IgD-negative memory B cell (primary cell): ENCODE results near the gene IPO9. TPM values are rescaled to one million over a fixed set of nuclear protein-coding genes. Genes with fewer than 3 reads are reported as not detected.

ENCODE experiments used
- H3K27ac Mint-ChIP-seq, 3 donors: one replicate each; pipeline ENCODE4 v1.8.0; 2020 to 2022; ENCODE audit warnings: mild to moderate bottlenecking in 3 of 3, mixed read lengths in 3 of 3, moderate library complexity in 1 of 3
- H3K27me3 Mint-ChIP-seq: one replicate; pipeline ENCODE4 v1.8.0; 2021; ENCODE audit warnings: mixed read lengths
- H3K36me3 Mint-ChIP-seq: one replicate; pipeline ENCODE4 v1.8.0; 2020; ENCODE audit warnings: mild to moderate bottlenecking, mixed read lengths
- H3K4me1 Mint-ChIP-seq, 3 donors: one replicate each; pipeline ENCODE4 v1.8.0; 2020 to 2022; ENCODE audit warnings: mixed read lengths in 3 of 3, mild to moderate bottlenecking in 1 of 3
- H3K4me3 Mint-ChIP-seq, 4 donors: one replicate each; pipeline ENCODE4 v1.8.0; 2020 to 2022; ENCODE audit warnings: mild to moderate bottlenecking in 4 of 4, mixed read lengths in 4 of 4, moderate library complexity in 3 of 4
- H3K9me3 Mint-ChIP-seq, 3 donors: one replicate each; pipeline ENCODE4 v1.8.0; 2020 to 2021; ENCODE audit warnings: mixed read lengths in 3 of 3, mild to moderate bottlenecking in 1 of 3
- polyA plus RNA-seq: library from polyadenylated mRNA; unstranded; fragments of 300-500 nt; fragmentation: Illumina TruSeq; gene quantifications from one replicate; pipeline ENCODE4 v1.2.3, GENCODE V29; 2021

The IPO9 gene
- polyA plus RNA-seq = 26.8 TPM

GRCh38 chr1:201828820-201829774, at the start of gene IPO9:
TSS of gene IPO9 (plus strand) at chr1:201829157. CDS start at chr1:201829210, 53 bp downstream.
- Mint-ChIP-seq H3K4me1 (peaks cover 20 to 33% (median 29%) of the 10 kb centered on the region in 3 donors), H3K36me3 (no peaks in the 10 kb centered on the region)

DNA sequence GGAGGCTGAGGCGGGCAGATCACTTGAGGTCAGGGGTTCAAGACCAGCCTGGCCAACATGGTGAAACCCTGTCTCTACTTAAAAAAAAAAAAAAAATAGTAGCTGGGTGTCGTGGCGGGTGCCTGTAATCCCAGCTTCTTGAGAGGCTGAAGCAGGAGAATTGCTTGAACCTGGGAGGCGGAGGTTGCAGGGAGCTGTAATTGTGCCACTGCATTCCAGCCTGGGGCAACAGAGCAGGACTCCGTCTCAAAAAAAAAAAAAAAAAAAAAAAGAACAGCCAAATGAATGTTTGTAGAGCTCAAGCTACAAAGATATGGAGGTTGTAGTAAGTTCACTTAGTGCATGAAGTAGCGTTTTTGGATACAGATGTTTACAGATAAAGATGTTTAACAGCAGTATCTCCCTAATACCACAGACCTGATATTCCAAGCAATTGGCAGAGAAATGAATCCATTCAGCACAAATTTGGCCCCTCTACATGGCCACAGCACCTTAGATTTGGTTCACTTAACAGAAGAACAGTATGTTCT, 49.5 kb upstream of the IPO9 start:
- Mint-ChIP-seq H3K27me3 (no peaks in the 10 kb centered on the region), H3K4me1 (no peaks in the 10 kb centered on the region), H3K9me3 (no peaks in the 10 kb centered on the region), H3K27ac (no peak overlapping the region), H3K36me3 (peaks cover 7% of the 10 kb centered on the region), H3K4me3 (no peak overlapping the region)

More at GRCh38 chr1:201828820-201829774, at the start of gene IPO9:
- Mint-ChIP-seq H3K27ac (peak within 1 kb of the TSS; percentile 92 to 99 (median 94)), H3K27me3 (no peaks in the 10 kb centered on the region), H3K4me3 (peak within 1 kb of the TSS; percentile 88 to 99 (median 97)), H3K9me3 (no peaks in the 10 kb centered on the region)

DNA sequence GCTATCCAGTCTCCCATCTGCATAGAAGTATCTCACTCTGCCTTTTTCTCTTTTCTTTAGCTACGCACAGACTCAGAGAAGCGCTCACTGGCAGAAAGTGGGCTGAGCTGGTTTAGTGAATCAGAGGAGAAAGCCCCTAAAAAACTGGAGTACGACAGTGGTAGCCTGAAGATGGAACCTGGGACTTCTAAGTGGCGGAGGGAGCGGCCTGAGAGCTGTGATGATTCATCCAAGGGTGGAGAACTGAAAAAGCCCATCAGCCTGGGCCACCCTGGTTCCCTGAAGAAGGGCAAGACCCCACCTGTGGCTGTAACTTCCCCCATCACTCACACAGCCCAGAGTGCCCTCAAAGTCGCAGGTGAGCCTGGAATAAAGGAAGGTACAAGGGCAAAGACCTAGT, 48.0 kb upstream of the IPO9 start:
- H3K27ac Mint-ChIP-seq = no peak overlapping the region
- H3K36me3 Mint-ChIP-seq = peaks cover 11% of the 10 kb centered on the region
- no peaks in the 10 kb centered on the region for H3K27me3 Mint-ChIP-seq
- H3K4me3 Mint-ChIP-seq = no peak overlapping the region
- no peaks in the 10 kb centered on the region for H3K4me1 Mint-ChIP-seq
- H3K9me3 Mint-ChIP-seq = no peaks in the 10 kb centered on the region

- Mint-ChIP-seq H3K27me3 (no peaks in the 10 kb centered on the region), H3K27ac (no peak overlapping the region), H3K9me3 (no peaks in the 10 kb centered on the region), H3K4me1 (no peaks in the 10 kb centered on the region), H3K4me3 (no peak overlapping the region), H3K36me3 (peaks cover 11% of the 10 kb centered on the region)
These were observed 47.5 kb upstream of the IPO9 start for GRCh38 chr1:201781437-201781836.

DNA sequence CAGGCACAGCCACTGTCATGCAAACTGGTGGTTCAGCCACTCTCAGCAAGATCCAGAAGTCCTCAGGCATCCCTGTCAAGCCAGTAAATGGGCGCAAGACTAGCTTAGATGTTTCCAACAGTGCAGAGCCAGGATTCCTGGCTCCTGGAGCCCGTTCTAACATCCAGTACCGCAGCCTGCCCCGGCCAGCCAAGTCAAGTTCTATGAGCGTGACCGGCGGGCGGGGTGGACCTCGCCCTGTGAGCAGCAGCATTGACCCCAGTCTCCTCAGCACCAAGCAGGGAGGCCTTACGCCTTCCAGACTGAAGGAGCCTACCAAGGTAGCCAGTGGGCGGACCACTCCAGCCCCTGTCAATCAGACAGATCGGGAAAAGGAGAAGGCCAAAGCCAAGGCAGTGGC, 46.6 kb upstream of the IPO9 start:
- Mint-ChIP-seq H3K9me3 (no peaks in the 10 kb centered on the region), H3K27ac (no peak overlapping the region), H3K4me1 (no peaks in the 10 kb centered on the region), H3K36me3 (peaks cover 11% of the 10 kb centered on the region), H3K27me3 (no peaks in the 10 kb centered on the region), H3K4me3 (no peak overlapping the region)

DNA sequence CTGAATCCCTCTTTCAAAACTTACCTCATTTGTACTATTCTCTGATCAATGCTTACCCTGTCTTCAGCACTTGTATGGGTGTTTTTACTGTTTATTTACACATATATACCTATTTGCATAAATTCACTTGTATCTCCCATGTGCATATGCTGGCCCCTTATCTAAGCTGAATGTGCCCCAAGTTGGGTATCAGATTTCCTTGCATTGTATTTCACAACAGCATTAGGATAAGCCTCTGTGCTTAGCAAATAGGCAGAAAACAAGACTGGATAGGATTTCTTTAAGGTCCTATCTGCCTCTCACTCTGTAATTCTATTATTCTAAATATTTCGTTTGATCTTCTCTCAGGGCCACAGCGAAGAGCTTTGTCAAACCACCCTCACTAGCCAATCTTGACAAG, 45.9 kb upstream of the IPO9 start:
- H3K36me3 Mint-ChIP-seq = peaks cover 11% of the 10 kb centered on the region
- no peaks in the 10 kb centered on the region for H3K27me3 Mint-ChIP-seq
- no peak overlapping the region for H3K27ac Mint-ChIP-seq
- H3K4me3 Mint-ChIP-seq = no peak overlapping the region
- H3K4me1 Mint-ChIP-seq = no peaks in the 10 kb centered on the region
- H3K9me3 Mint-ChIP-seq = no peaks in the 10 kb centered on the region

DNA sequence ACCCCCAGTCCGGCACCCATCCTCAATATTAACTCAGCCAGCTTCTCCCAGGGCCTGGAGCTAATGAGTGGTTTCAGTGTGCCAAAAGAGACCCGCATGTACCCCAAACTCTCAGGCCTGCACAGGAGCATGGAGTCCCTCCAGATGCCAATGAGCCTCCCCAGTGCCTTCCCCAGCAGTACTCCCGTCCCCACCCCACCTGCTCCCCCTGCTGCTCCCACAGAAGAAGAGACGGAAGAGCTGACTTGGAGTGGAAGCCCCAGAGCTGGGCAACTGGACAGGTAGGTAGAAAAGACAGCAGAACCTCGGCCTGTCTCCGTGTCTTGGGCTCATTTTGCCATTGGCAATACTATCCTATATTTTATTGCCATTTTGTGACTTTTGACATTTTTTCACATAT, 45.4 kb upstream of the IPO9 start:
- Mint-ChIP-seq H3K36me3 (peaks cover 11% of the 10 kb centered on the region), H3K4me1 (no peaks in the 10 kb centered on the region), H3K27ac (no peak overlapping the region), H3K9me3 (no peaks in the 10 kb centered on the region), H3K27me3 (no peaks in the 10 kb centered on the region), H3K4me3 (no peak overlapping the region)

DNA sequence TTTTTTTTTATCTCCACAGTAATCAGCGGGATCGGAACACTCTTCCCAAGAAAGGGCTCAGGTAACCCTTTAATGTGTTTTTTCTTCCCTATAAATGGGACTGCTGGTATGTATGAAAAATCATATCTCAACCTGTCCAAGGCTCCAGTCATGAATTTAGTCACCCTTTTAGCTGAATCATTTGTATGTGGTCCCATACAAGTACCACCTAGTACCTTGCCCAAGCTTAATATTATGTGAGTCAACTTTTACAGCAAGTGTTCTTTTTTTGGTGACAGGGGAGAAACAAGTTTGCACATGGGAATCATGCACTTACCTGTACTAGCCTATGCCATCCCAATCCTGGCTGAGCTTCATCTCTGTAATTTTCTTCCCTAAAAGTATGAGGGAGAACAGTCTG, 43.7 kb upstream of the IPO9 start:
- Mint-ChIP-seq H3K4me1 (no peaks in the 10 kb centered on the region), H3K27me3 (no peaks in the 10 kb centered on the region), H3K4me3 (no peak overlapping the region), H3K27ac (no peak overlapping the region), H3K36me3 (peaks cover 14% of the 10 kb centered on the region), H3K9me3 (no peaks in the 10 kb centered on the region)

DNA sequence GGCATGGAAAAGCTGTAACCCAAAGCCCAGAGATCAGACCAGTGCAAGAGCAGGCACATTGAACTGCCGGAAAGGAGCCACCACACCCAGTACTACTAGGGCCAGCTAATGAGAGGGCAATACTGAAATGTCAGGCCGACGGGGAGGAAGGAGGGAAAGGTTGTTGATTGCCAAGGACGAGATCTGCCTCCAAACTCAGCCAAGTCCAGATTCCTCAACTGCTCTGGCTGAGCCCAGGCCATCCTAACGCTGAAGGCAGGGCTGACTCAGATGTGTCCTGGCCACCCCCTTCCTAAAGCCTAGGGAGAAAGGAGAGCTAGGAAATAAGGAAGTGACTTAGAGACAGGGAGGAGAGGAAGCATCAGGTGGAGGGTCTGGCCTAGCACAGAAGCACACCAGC, 42.1 kb upstream of the IPO9 start:
- Mint-ChIP-seq H3K36me3 (peaks cover 12% of the 10 kb centered on the region), H3K27me3 (no peaks in the 10 kb centered on the region), H3K4me3 (no peak overlapping the region), H3K9me3 (no peaks in the 10 kb centered on the region), H3K4me1 (no peaks in the 10 kb centered on the region), H3K27ac (no peak overlapping the region)

- no peaks in the 10 kb centered on the region for H3K4me1 Mint-ChIP-seq
- no peaks in the 10 kb centered on the region for H3K9me3 Mint-ChIP-seq
- no peak overlapping the region for H3K27ac Mint-ChIP-seq
- peaks cover 7% of the 10 kb centered on the region for H3K36me3 Mint-ChIP-seq
- no peaks in the 10 kb centered on the region for H3K27me3 Mint-ChIP-seq
- no peak overlapping the region for H3K4me3 Mint-ChIP-seq
These were observed 40.7 kb upstream of the IPO9 start for GRCh38 chr1:201788296-201788695.

- Mint-ChIP-seq H3K27ac (peak overlapping the region in 1 of 3 donors; percentile 64), H3K9me3 (no peaks in the 10 kb centered on the region), H3K4me1 (no peaks in the 10 kb centered on the region), H3K4me3 (no peak overlapping the region), H3K27me3 (no peaks in the 10 kb centered on the region), H3K36me3 (peaks cover 7% of the 10 kb centered on the region)
These were observed 39.7 kb upstream of the IPO9 start for GRCh38 chr1:201789245-201789644.

DNA sequence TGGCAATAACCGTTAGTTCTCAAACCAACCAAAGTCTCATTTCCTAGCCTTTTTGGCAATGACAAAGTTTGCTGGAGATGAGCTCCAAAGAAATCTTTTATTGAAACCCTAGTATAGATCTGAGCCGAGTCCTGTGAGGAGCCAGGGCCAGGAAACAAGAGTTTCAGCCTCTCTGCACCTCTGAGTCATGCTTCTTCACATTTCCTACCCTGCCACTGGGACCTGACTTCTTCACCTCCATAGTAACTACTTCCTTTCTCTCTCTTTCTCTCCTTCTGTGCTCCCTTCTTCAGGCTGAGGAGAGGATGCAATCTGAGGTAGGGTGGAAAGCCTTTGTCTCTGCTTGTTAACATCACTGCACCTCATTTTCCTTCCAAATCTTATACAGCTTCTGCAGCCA, 38.7 kb upstream of the IPO9 start:
- H3K27me3 Mint-ChIP-seq = no peaks in the 10 kb centered on the region
- H3K4me1 Mint-ChIP-seq = no peaks in the 10 kb centered on the region
- no peak overlapping the region for H3K27ac Mint-ChIP-seq
- no peaks in the 10 kb centered on the region for H3K9me3 Mint-ChIP-seq
- peaks cover 4% of the 10 kb centered on the region for H3K36me3 Mint-ChIP-seq
- H3K4me3 Mint-ChIP-seq = no peak overlapping the region

DNA sequence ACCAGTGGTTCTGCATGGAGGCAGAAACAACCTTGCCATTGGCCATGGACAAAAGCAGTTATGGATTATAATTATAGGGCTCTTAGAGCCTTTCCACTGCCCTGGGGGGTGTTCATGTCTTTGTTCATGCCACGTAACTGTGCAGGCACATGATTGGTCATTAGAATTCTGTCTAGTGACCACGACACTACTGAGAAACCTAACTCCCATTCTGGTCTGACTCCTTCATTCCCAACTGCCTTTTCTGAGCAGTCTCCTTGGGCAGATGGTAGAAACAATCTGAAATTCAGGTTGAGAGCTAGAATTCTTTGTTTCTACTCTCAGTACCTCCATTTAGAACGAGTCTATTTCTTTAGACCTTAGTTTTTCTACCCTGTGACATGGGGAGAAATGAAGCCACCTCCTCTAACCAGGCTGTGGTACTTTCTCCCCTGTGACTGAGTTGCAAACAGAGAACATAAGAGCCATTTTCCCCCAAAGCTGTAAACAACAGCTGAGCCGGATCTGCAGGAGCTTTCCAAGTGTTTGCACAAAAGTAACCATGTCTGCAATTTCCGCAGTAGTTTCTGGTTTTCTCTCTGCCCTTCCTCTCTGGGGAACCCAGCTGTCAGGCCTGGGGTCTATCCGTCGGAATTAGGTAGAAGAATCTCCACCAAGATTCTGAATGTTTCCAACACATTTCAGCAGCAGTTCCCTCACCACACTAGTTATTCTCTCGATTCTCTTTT, 37.7 kb upstream of the IPO9 start:
- Mint-ChIP-seq H3K27me3 (no peaks in the 10 kb centered on the region), H3K4me1 (no peaks in the 10 kb centered on the region), H3K4me3 (no peak overlapping the region), H3K9me3 (no peaks in the 10 kb centered on the region), H3K36me3 (peaks cover 3% of the 10 kb centered on the region), H3K27ac (no peak overlapping the region)

- Mint-ChIP-seq H3K27me3 (no peaks in the 10 kb centered on the region), H3K4me3 (no peak overlapping the region), H3K9me3 (no peaks in the 10 kb centered on the region), H3K27ac (no peak overlapping the region), H3K4me1 (no peaks in the 10 kb centered on the region), H3K36me3 (peaks cover 3% of the 10 kb centered on the region)
These were observed 37.2 kb upstream of the IPO9 start for GRCh38 chr1:201791779-201792173.

DNA sequence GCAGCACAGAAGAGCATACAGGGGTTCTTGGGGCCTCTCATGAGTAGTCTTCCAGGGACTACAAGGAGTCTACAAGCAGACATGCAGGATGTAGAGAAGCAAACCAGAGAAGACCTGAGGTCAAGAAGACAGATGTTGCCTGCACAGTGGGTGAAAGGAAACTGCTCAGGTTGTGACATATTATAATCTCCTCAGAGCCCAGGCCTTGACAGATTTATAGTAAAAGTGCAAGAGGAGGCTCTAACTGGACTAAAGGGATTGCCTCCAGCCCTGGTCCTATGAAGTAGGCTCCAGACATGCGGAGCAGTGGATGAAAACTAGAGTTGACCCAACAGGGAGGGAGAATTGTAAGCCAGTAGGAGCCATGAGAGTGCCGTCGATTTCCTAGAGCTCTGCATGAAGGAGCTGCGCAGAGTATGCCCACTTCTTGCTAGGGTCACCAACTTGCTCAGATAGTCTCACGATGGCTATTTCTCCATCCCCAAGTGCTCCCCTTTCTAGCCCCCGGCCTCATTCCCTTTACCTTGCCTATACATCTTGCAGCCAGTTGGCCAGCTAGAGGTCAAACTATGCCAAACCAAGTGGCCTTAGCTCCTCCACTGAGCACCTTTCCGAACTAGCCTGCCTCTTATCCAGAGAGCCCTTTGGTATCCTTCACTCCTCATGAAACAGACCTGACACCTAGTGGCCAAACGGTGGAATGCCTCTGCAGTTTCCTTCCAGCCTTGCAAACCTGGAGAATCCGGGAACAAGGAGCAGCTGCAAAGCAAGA, 36.2 kb upstream of the IPO9 start:
- no peak overlapping the region for H3K4me3 Mint-ChIP-seq
- no peaks in the 10 kb centered on the region for H3K9me3 Mint-ChIP-seq

More for the DNA sequence above, 36.2 kb upstream of the IPO9 start:
- H3K4me1 Mint-ChIP-seq = no peaks in the 10 kb centered on the region
- no peak overlapping the region for H3K27ac Mint-ChIP-seq
- H3K36me3 Mint-ChIP-seq = peaks cover 3% of the 10 kb centered on the region
- H3K27me3 Mint-ChIP-seq = no peaks in the 10 kb centered on the region
